GM12878 (cell line): ENCODE measurements around the gene LITAF. TPM values are rescaled to one million over a fixed set of nuclear protein-coding genes. Genes with fewer than 3 reads are reported as not detected.
A peak's percentile ranks its signal among the peaks of the same experiment; 100 is the strongest.

Experiments used
- ATAC-seq: fragments of 200-7000 bp; cut with Tn5 transposase; 3 replicates; pipeline ENCODE4 v1.9.1; 2020; ENCODE audit warnings: mild to moderate bottlenecking, moderate library complexity
- Bru-seq: library from RNA; stranded (reverse); fragments of 400-500 nt; gene quantifications from one replicate; lab custom pipeline; 2021; lab: Mats Ljungman, UMichigan
- BruChase-seq, 2 experiments: library from RNA; stranded (reverse); fragments of 400-500 nt; gene quantifications; one replicate each; lab custom pipeline; 2021; lab: Mats Ljungman, UMichigan
- BruUV-seq: library from RNA; stranded (reverse); fragments of 400-500 nt; replicated peaks from 2 replicates; lab custom pipeline; 2021; lab: Mats Ljungman, UMichigan
- CTCF ChIA-PET: fragments of 300-600 bp; sonication (Branson Sonifier 250); formaldehyde crosslinking; extraction: SDS; loops from one replicate; lab custom pipeline; 2021; ENCODE audit warnings: inconsistent platforms; lab: Yijun Ruan, JAX
- POLR2A ChIA-PET: fragments of 350-600 bp; formaldehyde crosslinking; extraction: SDS; loops from one replicate; lab custom pipeline; 2021; ENCODE audit warnings: inconsistent platforms; lab: Charles Lee
- RAD21 ChIA-PET: fragments of 300-600 bp; sonication (Branson Sonifier 250); formaldehyde crosslinking; loops from one replicate; lab custom pipeline; 2023; ENCODE audit warnings: antibody characterized with exemption; ENCODE audit not compliant: unreplicated experiment; lab: Charles Lee
- SMC1A ChIA-PET: fragments of 300-600 bp; sonication (Branson Sonifier 250); formaldehyde crosslinking; loops from one replicate; lab custom pipeline; 2023; ENCODE audit not compliant: unreplicated experiment, uncharacterized antibody; lab: Charles Lee
- DNase-seq: peaks from one replicate; pipeline ENCODE4 v3.0.0-alpha.2; 2011; ENCODE audit warnings: low read depth, low spot score
- FAIRE-seq: peaks from 3 replicates; lab custom pipeline; 2011; peaks lifted over from hg19 to GRCh38; lab: Jason Lieb, UNC
- H2AFZ ChIP-seq: 2 replicates; pipeline ENCODE4 v1.6.0; 2011; ENCODE audit warnings: low read depth, low read length, control low read depth; ENCODE audit not compliant: control insufficient read depth
- H3K27ac ChIP-seq: 2 replicates; pipeline ENCODE4 v1.5.1; 2011; ENCODE audit warnings: control low read depth; ENCODE audit not compliant: control insufficient read depth, insufficient read depth
- H3K27me3 ChIP-seq, 2 experiments: replicated peaks in 1 of 2; 2 replicates each; pipeline versions ENCODE4 v1.6.0 to v1.6.1; 2011; ENCODE audit warnings: low read length in 1 of 2; ENCODE audit not compliant: control insufficient read depth in 2 of 2, insufficient read depth in 2 of 2
- H3K36me3 ChIP-seq, 2 experiments: 2 replicates each; pipeline ENCODE4 v1.5.1; 2011; ENCODE audit warnings: low read length in 1 of 2; ENCODE audit not compliant: control insufficient read depth in 2 of 2, insufficient read depth in 2 of 2
- H3K4me1 ChIP-seq: 2 replicates; pipeline ENCODE4 v1.6.1; 2011; ENCODE audit warnings: mild to moderate bottlenecking, low read length, moderate library complexity, mixed read lengths; ENCODE audit not compliant: control insufficient read depth, insufficient read depth
- H3K4me2 ChIP-seq: 2 replicates; pipeline ENCODE4 v1.6.0; 2011; ENCODE audit warnings: control low read depth; ENCODE audit not compliant: control insufficient read depth, insufficient read depth
- H3K4me3 ChIP-seq: fragments of 200-600 bp; sonication (generic); 2 replicates; pipeline ENCODE4 v1.5.1; 2016
- H3K79me2 ChIP-seq: 2 replicates; pipeline ENCODE4 v1.6.0; 2011; ENCODE audit warnings: low read length; ENCODE audit not compliant: control insufficient read depth, insufficient read depth
- H3K9ac ChIP-seq: 2 replicates; pipeline ENCODE4 v1.8.0; 2011; ENCODE audit warnings: low read length, control low read depth, mixed read lengths; ENCODE audit not compliant: control insufficient read depth, insufficient read depth
- H3K9me3 ChIP-seq: replicated peaks from 3 replicates; pipeline ENCODE4 v1.5.1; 2011; ENCODE audit warnings: mild to moderate bottlenecking, low read length; ENCODE audit not compliant: control insufficient read depth, insufficient read depth
- H4K20me1 ChIP-seq: 2 replicates; pipeline ENCODE4 v1.6.0; 2011; ENCODE audit not compliant: control insufficient read depth, insufficient read depth
- CEBPB ChIP-seq, 2 experiments: fragments of 150-350 bp in 1 of 2; IDR thresholded peaks; 2 replicates each; pipeline ENCODE4 v1.6.1; 2012 to 2014; ENCODE audit warnings: low read depth in 2 of 2, low read length in 2 of 2, borderline replicate concordance in 1 of 2, inconsistent platforms in 1 of 2
- EED ChIP-seq: sonication (generic); IDR thresholded peaks from 2 replicates; pipeline ENCODE4 v1.6.1; 2016; ENCODE audit warnings: antibody characterized with exemption, low read depth
- ESRRA ChIP-seq: IDR thresholded peaks from 2 replicates; pipeline ENCODE4 v1.6.1; 2012; ENCODE audit warnings: mild to moderate bottlenecking, low read length, improper control_type of control experiment
- HDAC6 ChIP-seq: fragments of 200-600 bp; sonication (generic); IDR thresholded peaks from one replicate; pipeline ENCODE4 v1.8.0; 2017; ENCODE audit warnings: antibody characterized with exemption; ENCODE audit not compliant: unreplicated experiment
- IKZF2 ChIP-seq, 2 experiments: fragments of 450-650 bp; IDR thresholded peaks; 2 replicates each; pipeline ENCODE4 v1.6.1; 2017; ENCODE audit warnings: mild to moderate bottlenecking in 2 of 2, moderate library complexity in 2 of 2
- MTA2 ChIP-seq: fragments of 450-650 bp; IDR thresholded peaks from 2 replicates; pipeline ENCODE4 v1.6.1; 2016; ENCODE audit warnings: low read depth, mild to moderate bottlenecking, moderate library complexity
- NFYA ChIP-seq: IDR thresholded peaks from 2 replicates; pipeline ENCODE4 v1.6.1; 2011; ENCODE audit warnings: low read depth, mild to moderate bottlenecking, low read length, improper control_type of control experiment, borderline replicate concordance
- POLR2AphosphoS2 ChIP-seq: IDR thresholded peaks from 2 replicates; pipeline ENCODE4 v1.6.1; 2011; ENCODE audit warnings: low read depth, mild to moderate bottlenecking, low read length, improper control_type of control experiment, moderate library complexity
- YY1 ChIP-seq: IDR thresholded peaks from 2 replicates; pipeline ENCODE4 v1.6.1; 2011; ENCODE audit warnings: low read depth, mild to moderate bottlenecking, low read length
- WGBS: methylation state at CpG from one replicate; pipeline ENCODE4 v1.1.6; 2016; ENCODE audit warnings: low lambda C conversion rate; ENCODE audit not compliant: insufficient replicate concordance, insufficient coverage; ENCODE audit errors: missing lambda C conversion rate; 5-methylcytosine and 5-hydroxymethylcytosine counted together
- in situ Hi-C: fragments of 300-500 bp; cut with MboI; formaldehyde crosslinking; loops from 9 replicates; pipeline ENCODE4 v1.14.3; 2018; ENCODE audit warnings: mixed read lengths
- intact Hi-C: fragments of 100-400 bp; cut with micrococcal nuclease; formaldehyde crosslinking; loops from one replicate; pipeline ENCODE4 v1.14.2; 2022; ENCODE audit not compliant: unreplicated experiment
- long read RNA-seq, 2 experiments: library from polyadenylated mRNA; unstranded; transcript quantifications; one replicate each; pipeline ENCODE4 v2.0.0, GENCODE V29; 2019 to 2020
- polyA minus RNA-seq, 3 experiments: library from RNA; depleted of rRNA, polyadenylated mRNA; stranded (reverse); fragments of >200 nt; gene quantifications; 2 replicates each; pipeline ENCODE4 v1.2.3, GENCODE V29; 2011
- polyA plus RNA-seq, 11 experiments: library from polyadenylated mRNA; depleted of rRNA in 4 of 11; unstranded in 6 of 11; stranded (reverse) in 5 of 11; fragments of >200 nt; fragmentation: Nextera tagmentation in 4 of 11; fragmentation: Illumina TruSeq in 1 of 11; extraction: Ambion mirVana in 4 of 11; extraction: Trizol in 1 of 11; gene quantifications; 1 replicate in 1 of 11; 2 replicates in 10 of 11; pipeline versions ENCODE4 v1.2.1 to v1.2.3, GENCODE V29; 2011 to 2016; ENCODE audit warnings: inconsistent platforms in 2 of 11, missing spikeins in 2 of 11, low read depth in 1 of 11
- total RNA-seq, 4 experiments: library from RNA; depleted of rRNA in 3 of 4; stranded (reverse); fragments of >200 nt in 3 of 4; fragmentation: Illumina TruSeq in 1 of 4; extraction: Trizol in 1 of 4; gene quantifications; 2 replicates each; pipeline versions ENCODE4 v1.2.1 to v1.2.3, GENCODE V29; 2013 to 2021
- TF ChIP-seq, protein P1 (sequence below): fragments of 450-650 bp; IDR thresholded peaks from 2 replicates; pipeline ENCODE4 v1.6.1; 2018; ENCODE audit warnings: mild to moderate bottlenecking, low read depth, moderate library complexity; ENCODE audit not compliant: partially characterized antibody

LITAF gene
- 62.4 and 64.8 TPM in 2 replicates for total RNA-seq (2013; cell fraction: nucleolus; rRNA removed)
- total RNA-seq (2014; rRNA removed) (111 and 121 TPM in 2 replicates), total RNA-seq (2014; rRNA removed; fragmentation: Illumina TruSeq; extraction: Trizol) (124 and 125 TPM in 2 replicates), total RNA-seq (2021) (168 and 173 TPM in 2 replicates), polyA plus RNA-seq (2011; rRNA removed) (99.2 and 112 TPM in 2 replicates), polyA plus RNA-seq (2014; fragmentation: Illumina TruSeq; extraction: Trizol) (196 and 211 TPM in 2 replicates), polyA plus RNA-seq (2014; fragmentation: Nextera tagmentation; extraction: Ambion mirVana) (100 to 1,000 TPM; 144 to 195 TPM), polyA plus RNA-seq (2014; rRNA removed) (103 and 115 TPM in 2 replicates), polyA plus RNA-seq (2016; fragmentation: Nextera tagmentation; extraction: Ambion mirVana) (100 to 1,000 TPM; 150 to 154 TPM), polyA minus RNA-seq (2011; rRNA and poly(A)+ RNA removed) (92.1 and 148 TPM in 2 replicates), Bru-seq, nascent RNA (percentile 83 among the genes with signal in this experiment), BruChase-seq, experiment 1, labeled RNA remaining after a 6-hour chase (percentile 86 among the genes with signal in this experiment), BruChase-seq, experiment 2, labeled RNA remaining after a 2-hour chase (percentile 82 among the genes with signal in this experiment)
- 90.1 TPM for polyA plus RNA-seq (2011; ENCODE audit: low read depth)
- 193 and 266 TPM in 2 replicates for polyA plus RNA-seq (2011; cell fraction: cytosol; rRNA removed)
- 74.4 and 94.9 TPM in 2 replicates for polyA plus RNA-seq (2011; cell fraction: nucleus; rRNA removed)
- 120 and 148 TPM in 2 replicates for polyA plus RNA-seq (2012)
- polyA minus RNA-seq (2011; cell fraction: cytosol; rRNA and poly(A)+ RNA removed): 52.1 and 57.0 TPM in 2 replicates
- polyA minus RNA-seq (2011; cell fraction: nucleus; rRNA and poly(A)+ RNA removed): 28.7 and 56.3 TPM in 2 replicates
- long read RNA-seq, experiment 1, transcript LITAF-221 (4 exons, 2,467 nt): major isoform, 163 of 202 reads
- long read RNA-seq, experiment 1, transcript LITAF-205 (4 exons, 1,118 nt): minor isoform, 5 of 202 reads
- long read RNA-seq, experiment 1, transcript LITAF-209 (4 exons, 2,632 nt): minor isoform, 5 of 202 reads
- long read RNA-seq, experiment 1, partial matches to known transcripts: 16 of 202 reads
- long read RNA-seq, experiment 1, other reads (novel, unspliced or antisense): 11 of 202 reads
- long read RNA-seq, experiment 2, transcript LITAF-221 (4 exons, 2,467 nt): major isoform, 196 of 395 reads
- long read RNA-seq, experiment 2, transcript LITAF-205 (4 exons, 1,118 nt): minor isoform, 6 of 395 reads
- long read RNA-seq, experiment 2, partial matches to known transcripts: 30 of 395 reads
- long read RNA-seq, experiment 2, other reads (novel, unspliced or antisense): 156 of 395 reads

DNA sequence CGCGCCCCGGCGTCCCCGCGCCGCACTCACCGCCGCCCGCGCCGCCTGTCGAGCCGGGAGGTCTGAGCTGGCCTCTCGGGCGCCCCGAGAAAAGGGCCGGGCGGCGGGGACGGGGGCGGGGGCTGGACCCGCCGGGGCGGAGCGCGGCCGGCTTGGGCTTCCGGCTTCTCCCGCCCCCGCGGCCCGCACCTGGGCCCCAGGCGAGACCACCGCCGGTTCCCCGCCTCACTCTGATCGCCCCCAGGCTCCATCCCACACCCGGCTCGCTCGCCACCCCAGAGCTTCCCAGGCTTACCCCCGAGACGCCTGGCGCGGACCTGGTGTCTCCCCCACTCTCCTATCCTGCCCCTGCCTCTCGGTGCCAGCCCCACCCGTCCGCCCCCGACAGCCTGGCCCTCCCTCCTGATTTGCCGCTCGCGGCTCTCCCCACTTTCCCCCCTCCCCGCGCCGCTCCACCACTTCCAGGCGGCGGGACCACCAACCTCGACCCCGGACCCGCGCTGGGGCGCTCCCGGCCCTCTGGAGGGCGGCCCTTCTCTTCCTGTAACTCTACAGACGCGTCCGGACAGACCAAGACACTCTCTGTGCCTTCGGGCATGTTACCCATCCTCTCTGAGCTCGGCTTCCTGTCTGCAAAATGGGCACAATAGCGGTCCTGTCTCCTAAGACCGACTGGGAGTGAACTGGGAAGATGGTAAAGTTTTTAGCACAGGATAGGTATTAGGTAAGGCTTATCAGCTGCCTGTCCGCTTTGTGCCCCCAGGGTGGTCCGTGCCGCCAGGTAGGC, at the start of gene LITAF:
Gene LITAF, minus strand, starts transcription at position 64 of the 787 bp plus-strand sequence. CDS start 30,189 bp downstream, outside the sequence.
- H4K20me1 ChIP-seq: no peaks in the 10 kb centered on the region
- RAD21 ChIA-PET: interaction anchor here (0.6 to 3.0 kb wide), 8 partner anchors 10 to 210 kb away, joined by 3 to 16 read pairs (median 4); partner anchors contain the start of gene ZC3H7A
- CTCF ChIA-PET: interaction anchor here (0.6 to 1.8 kb wide), 8 partner anchors 12 to 268 kb away, joined by 3 to 12 read pairs (median 3); no protein-coding TSS in a partner anchor
- H3K9ac ChIP-seq: peak within 1 kb of the TSS; percentile 94
- no peaks in the 10 kb centered on the region for H3K9me3 ChIP-seq
- ATAC-seq: peak; percentile 78
- BruUV-seq: TSS peak; percentile 75
- FAIRE-seq: no peak
- intact Hi-C loops: no loop called here
- in situ Hi-C loops: no loop called here
- no peaks in the 10 kb centered on the region for H3K27me3 ChIP-seq
- H3K4me2 ChIP-seq: peak within 1 kb of the TSS; percentile 95
- H3K4me1 ChIP-seq: peaks cover 10% of the 10 kb centered on the region; the same call in 1 of the 2 replicates
- H3K79me2 ChIP-seq: peaks cover 53% of the 10 kb centered on the region
- no peak for DNase-seq
- H3K27ac ChIP-seq: peak within 1 kb of the TSS; percentile 92
- SMC1A ChIA-PET: interaction anchor here (0.6 to 1.5 kb wide), 4 partner anchors 48 to 335 kb away, joined by 3 to 6 read pairs (median 4); no protein-coding TSS in a partner anchor
- peak within 1 kb of the TSS; percentile 81 for H2AFZ ChIP-seq
- no peaks in the 10 kb centered on the region for H3K36me3 ChIP-seq
- peak within 1 kb of the TSS; percentile 97 for H3K4me3 ChIP-seq
- POLR2A ChIA-PET: interaction anchor here (0.6 to 1.5 kb wide), 5 partner anchors 14 to 210 kb away, joined by 3 to 6 read pairs (median 4); partner anchors contain the start of gene ZC3H7A
- WGBS: 2% methylated on average over 33 of the region's 74 CpGs
- TF ChIP-seq NFYA: no peak
- TF ChIP-seq MTA2: 0 out of 2 replicates have a peak, but pooled peaks have one; percentile 28
- TF ChIP-seq EED: peak; percentile 41; the same call in 1 of the 2 replicates
- TF ChIP-seq IKZF2 (IDR thresholded peaks at IDR 0.05): peak; percentile 23 to 50; a peak in 2 of 4 replicates
- TF ChIP-seq YY1: peak; percentile 48
- TF ChIP-seq HDAC6: no peak
- TF ChIP-seq CEBPB (IDR thresholded peaks at IDR 0.05; ENCODE audit: borderline replicate concordance in 1 of 2, low read depth in 2 of 2, low read length in 2 of 2): no peak
- peak; percentile 69; the same call in 1 of the 2 replicates for TF ChIP-seq POLR2AphosphoS2
- TF ChIP-seq, protein P1, sequence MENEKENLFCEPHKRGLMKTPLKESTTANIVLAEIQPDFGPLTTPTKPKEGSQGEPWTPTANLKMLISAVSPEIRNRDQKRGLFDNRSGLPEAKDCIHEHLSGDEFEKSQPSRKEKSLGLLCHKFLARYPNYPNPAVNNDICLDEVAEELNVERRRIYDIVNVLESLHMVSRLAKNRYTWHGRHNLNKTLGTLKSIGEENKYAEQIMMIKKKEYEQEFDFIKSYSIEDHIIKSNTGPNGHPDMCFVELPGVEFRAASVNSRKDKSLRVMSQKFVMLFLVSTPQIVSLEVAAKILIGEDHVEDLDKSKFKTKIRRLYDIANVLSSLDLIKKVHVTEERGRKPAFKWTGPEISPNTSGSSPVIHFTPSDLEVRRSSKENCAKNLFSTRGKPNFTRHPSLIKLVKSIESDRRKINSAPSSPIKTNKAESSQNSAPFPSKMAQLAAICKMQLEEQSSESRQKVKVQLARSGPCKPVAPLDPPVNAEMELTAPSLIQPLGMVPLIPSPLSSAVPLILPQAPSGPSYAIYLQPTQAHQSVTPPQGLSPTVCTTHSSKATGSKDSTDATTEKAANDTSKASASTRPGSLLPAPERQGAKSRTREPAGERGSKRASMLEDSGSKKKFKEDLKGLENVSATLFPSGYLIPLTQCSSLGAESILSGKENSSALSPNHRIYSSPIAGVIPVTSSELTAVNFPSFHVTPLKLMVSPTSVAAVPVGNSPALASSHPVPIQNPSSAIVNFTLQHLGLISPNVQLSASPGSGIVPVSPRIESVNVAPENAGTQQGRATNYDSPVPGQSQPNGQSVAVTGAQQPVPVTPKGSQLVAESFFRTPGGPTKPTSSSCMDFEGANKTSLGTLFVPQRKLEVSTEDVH: no peak
- no peak for TF ChIP-seq ESRRA
